Measurements from ENCODE around the gene ELL3. TPM values are rescaled to one million over a fixed set of nuclear protein-coding genes. Genes with fewer than 3 reads are reported as not detected.
A peak's percentile ranks its signal among the peaks of the same experiment; 100 is the strongest.

ELL3 gene
- total RNA-seq, 1 experiment from 2014 or later, result 3.0 TPM

DNA sequence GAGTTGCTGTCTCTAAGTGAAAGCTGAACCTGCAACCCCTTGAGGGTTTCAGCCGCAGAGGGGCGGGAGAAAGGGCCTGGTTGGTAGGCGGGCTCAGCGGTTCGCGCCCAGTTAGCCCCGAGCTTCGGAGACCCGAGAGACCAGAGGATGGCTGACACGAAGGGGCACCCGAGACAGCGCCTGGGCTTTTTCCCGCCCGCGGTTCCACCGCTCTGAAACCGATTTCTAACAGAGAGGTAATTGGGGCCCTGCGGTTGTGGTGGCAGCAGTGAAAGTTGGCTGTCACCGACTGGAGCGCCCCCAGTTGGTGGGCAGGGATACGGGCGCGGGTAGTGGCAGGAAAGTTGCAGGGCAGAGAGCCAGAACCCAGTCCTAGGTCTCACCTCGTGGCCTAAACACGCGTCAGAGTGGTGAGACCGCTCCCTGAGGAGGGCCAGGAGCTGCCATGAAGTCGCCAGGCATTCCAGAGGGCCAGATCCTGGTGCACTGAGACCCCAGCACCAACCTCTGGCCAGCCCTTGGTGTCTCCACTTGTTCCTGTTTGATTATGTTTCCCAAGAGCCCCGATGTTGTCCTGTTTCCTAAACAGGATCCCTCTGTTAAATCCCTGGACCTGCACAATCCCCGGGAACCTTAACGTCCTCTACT lies 625 bp upstream of the ELL3 start:
- intact Hi-C loops (cut with micrococcal nuclease; ENCODE audit: unreplicated experiment), result no loop called here
- Histone ChIP-seq H3K36me3 (ENCODE audit: insufficient read depth, low read length, poor library complexity, severe bottlenecking) (peaks cover 10% of the 10 kb centered on the region), H3K27ac (ENCODE audit: low read depth, low read length, poor library complexity, severe bottlenecking) (peak overlapping the region; percentile 86), H3K4me1 (ENCODE audit: insufficient read depth, low read length, poor library complexity, severe bottlenecking) (peaks cover 11% of the 10 kb centered on the region), H3K4me3 (ENCODE audit: low read depth, low read length, poor library complexity, severe bottlenecking) (peak overlapping the region; percentile 75), H3K27me3 (replicated peaks; ENCODE audit: insufficient read depth, low read depth, low read length, poor library complexity) (no peaks in the 10 kb centered on the region), H3K9me3 (ENCODE audit: low read depth, low read length, poor library complexity, severe bottlenecking) (no peaks in the 10 kb centered on the region)
- POLR2A ChIA-PET (ENCODE audit: low non-redundant PET), result no interaction called here
- CTCF ChIA-PET, result interaction anchor here (1.1 kb wide), 1 partner anchor 9 kb away, joined by 3 read pairs; no protein-coding TSS in a partner anchor
- TF ChIP-seq, protein P1, sequence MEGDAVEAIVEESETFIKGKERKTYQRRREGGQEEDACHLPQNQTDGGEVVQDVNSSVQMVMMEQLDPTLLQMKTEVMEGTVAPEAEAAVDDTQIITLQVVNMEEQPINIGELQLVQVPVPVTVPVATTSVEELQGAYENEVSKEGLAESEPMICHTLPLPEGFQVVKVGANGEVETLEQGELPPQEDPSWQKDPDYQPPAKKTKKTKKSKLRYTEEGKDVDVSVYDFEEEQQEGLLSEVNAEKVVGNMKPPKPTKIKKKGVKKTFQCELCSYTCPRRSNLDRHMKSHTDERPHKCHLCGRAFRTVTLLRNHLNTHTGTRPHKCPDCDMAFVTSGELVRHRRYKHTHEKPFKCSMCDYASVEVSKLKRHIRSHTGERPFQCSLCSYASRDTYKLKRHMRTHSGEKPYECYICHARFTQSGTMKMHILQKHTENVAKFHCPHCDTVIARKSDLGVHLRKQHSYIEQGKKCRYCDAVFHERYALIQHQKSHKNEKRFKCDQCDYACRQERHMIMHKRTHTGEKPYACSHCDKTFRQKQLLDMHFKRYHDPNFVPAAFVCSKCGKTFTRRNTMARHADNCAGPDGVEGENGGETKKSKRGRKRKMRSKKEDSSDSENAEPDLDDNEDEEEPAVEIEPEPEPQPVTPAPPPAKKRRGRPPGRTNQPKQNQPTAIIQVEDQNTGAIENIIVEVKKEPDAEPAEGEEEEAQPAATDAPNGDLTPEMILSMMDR (conservative IDR thresholded peaks at IDR 0.05; ENCODE audit: low read depth, low read length), result peak; percentile 94
- TF ChIP-seq EZH2 (IDR thresholded peaks at IDR 0.05; ENCODE audit: borderline replicate concordance, low read depth, low read length, poor library complexity, severe bottlenecking), result no peak
- peak; percentile 88 for DNase-seq (ENCODE audit: low spot score)
- BruUV-seq (replicated peaks), result TSS peak; percentile 43

DNA sequence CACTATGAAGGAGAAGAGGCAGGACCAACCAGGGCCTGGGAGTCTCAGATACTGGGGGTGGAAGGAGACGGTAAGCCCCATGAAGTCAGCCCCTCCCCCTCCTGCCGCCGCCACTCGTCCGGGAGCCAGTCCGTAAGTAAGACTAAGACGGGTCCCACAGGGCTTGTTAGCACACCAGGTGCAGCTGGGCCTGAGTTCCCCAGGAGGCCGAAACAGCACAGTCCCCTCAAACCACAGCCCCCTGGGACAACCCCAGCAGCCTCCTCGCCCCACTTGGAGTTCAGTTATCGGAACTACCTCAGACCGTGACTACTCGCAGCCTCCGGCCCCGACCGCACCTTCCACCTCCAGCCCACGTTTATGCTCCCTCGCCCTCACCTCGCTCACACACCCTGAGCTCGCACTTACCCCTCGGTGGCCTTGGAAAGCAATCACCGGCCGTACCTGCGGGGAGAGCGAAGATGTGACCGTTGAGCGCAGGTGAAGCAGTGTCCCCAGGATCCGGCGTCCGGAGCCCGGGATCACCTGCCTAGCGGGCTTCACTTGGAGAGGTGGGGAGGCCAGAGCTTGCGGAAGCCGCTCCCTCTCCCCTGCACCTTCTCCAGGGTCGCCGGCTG lies 557 bp downstream of the ELL3 start:
- TF ChIP-seq, protein P1 (conservative IDR thresholded peaks at IDR 0.05; ENCODE audit: low read depth, low read length), result no peak
- TF ChIP-seq EZH2 (IDR thresholded peaks at IDR 0.05; ENCODE audit: borderline replicate concordance, low read depth, low read length, poor library complexity, severe bottlenecking), result no peak
- H3K36me3 ChIP-seq (ENCODE audit: insufficient read depth, low read length, poor library complexity, severe bottlenecking), result peaks cover 22% of the 10 kb centered on the region
- no peaks in the 10 kb centered on the region for H3K27me3 ChIP-seq (replicated peaks; ENCODE audit: insufficient read depth, low read depth, low read length, poor library complexity)
- CTCF ChIA-PET, result interaction anchor here (0.5 to 1.1 kb wide), 3 partner anchors 8 to 13 kb away, joined by 3 to 7 read pairs (median 4); no protein-coding TSS in a partner anchor
- BruUV-seq (replicated peaks), result no TSS peak
- H3K27ac ChIP-seq (ENCODE audit: low read depth, low read length, poor library complexity, severe bottlenecking), result no peak overlapping the region
- no peak for DNase-seq (ENCODE audit: low spot score)
- H3K4me1 ChIP-seq (ENCODE audit: insufficient read depth, low read length, poor library complexity, severe bottlenecking), result peaks cover 11% of the 10 kb centered on the region
- peak overlapping the region; percentile 75 for H3K4me3 ChIP-seq (ENCODE audit: low read depth, low read length, poor library complexity, severe bottlenecking)
- no peaks in the 10 kb centered on the region for H3K9me3 ChIP-seq (ENCODE audit: low read depth, low read length, poor library complexity, severe bottlenecking)
- intact Hi-C loops (cut with micrococcal nuclease; ENCODE audit: unreplicated experiment), result no loop called here
- POLR2A ChIA-PET (ENCODE audit: low non-redundant PET), result no interaction called here

DNA sequence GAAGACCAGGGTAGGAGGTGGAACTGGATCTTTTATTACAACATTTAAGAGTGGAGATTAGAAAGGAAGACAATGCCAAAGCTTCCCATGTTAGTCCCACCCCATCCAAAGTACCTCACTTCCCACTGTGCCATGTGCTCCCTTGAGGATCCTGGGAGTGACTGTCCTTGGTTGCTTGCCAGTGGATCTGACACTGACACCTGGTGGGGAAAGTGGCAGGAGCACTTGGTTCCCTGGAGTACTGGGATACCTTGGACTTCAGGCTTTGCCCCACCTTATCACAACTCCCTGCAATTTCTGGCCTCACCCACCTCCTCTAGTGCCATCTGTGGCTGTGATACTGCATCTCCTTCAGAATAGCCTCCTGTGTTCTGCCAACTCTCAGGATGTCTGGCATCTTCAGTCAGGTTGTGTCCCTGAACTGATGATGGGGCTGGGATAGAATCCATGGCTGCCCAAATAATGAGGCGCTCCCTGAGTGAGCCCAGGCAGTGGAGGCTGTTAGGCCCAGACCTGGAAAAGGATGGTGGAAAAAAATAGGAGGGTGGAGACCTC lies 1.3 kb downstream of the ELL3 start:
- peaks cover 29% of the 10 kb centered on the region for H3K36me3 ChIP-seq (ENCODE audit: insufficient read depth, low read length, poor library complexity, severe bottlenecking)
- TF ChIP-seq, protein P1 (conservative IDR thresholded peaks at IDR 0.05; ENCODE audit: low read depth, low read length), result peak; percentile 46
- TF ChIP-seq EZH2 (IDR thresholded peaks at IDR 0.05; ENCODE audit: borderline replicate concordance, low read depth, low read length, poor library complexity, severe bottlenecking), result no peak
- no TSS peak for BruUV-seq (replicated peaks)
- ChIA-PET CTCF (no interaction called here), POLR2A (ENCODE audit: low non-redundant PET) (no interaction called here)
- peak overlapping the region; percentile 41 for H3K27ac ChIP-seq (ENCODE audit: low read depth, low read length, poor library complexity, severe bottlenecking)
- H3K4me1 ChIP-seq (ENCODE audit: insufficient read depth, low read length, poor library complexity, severe bottlenecking), result peaks cover 11% of the 10 kb centered on the region
- H3K4me3 ChIP-seq (ENCODE audit: low read depth, low read length, poor library complexity, severe bottlenecking), result no peak overlapping the region
- no peaks in the 10 kb centered on the region for H3K9me3 ChIP-seq (ENCODE audit: low read depth, low read length, poor library complexity, severe bottlenecking)
- intact Hi-C loops (cut with micrococcal nuclease; ENCODE audit: unreplicated experiment), result no loop called here
- H3K27me3 ChIP-seq (replicated peaks; ENCODE audit: insufficient read depth, low read depth, low read length, poor library complexity), result no peaks in the 10 kb centered on the region
- peak; percentile 79 for DNase-seq (ENCODE audit: low spot score)

Measured in A673 (cell line).